BLaER1 treated with 17β-estradiol and CSF1 and Interleukin-3, amounts not matched to agents 10 nM and 100 nM (cell line): ENCODE data around the gene TAF11L14.
"Not testable (repeated sequence)": the region's sequence is repeated elsewhere in the genome, so short reads cannot be mapped to it uniquely, and the experiment has no call there.

Experiments
- H3K27ac ChIP-seq, 11 experiments: shearing (Covaris generic); formaldehyde crosslinking; 2 replicates each; pipeline ENCODE4 v1.8.1; 2022
- H3K27me3 ChIP-seq, 11 experiments: shearing (Covaris generic); formaldehyde crosslinking; 2 replicates each; pipeline ENCODE4 v1.8.1; 2022
- H3K36me3 ChIP-seq, 11 experiments: shearing (Covaris generic); formaldehyde crosslinking; 2 replicates each; pipeline ENCODE4 v1.8.1; 2022
- H3K4me1 ChIP-seq, 10 experiments: shearing (Covaris generic); formaldehyde crosslinking; 2 replicates each; pipeline ENCODE4 v1.8.1; 2022
- H3K4me2 ChIP-seq, 11 experiments: shearing (Covaris generic); formaldehyde crosslinking; 2 replicates each; pipeline ENCODE4 v1.8.1; 2022
- H3K4me3 ChIP-seq, 10 experiments: shearing (Covaris generic); formaldehyde crosslinking; 2 replicates each; pipeline ENCODE4 v1.8.1; 2022
- H3K9ac ChIP-seq, 11 experiments: shearing (Covaris generic); formaldehyde crosslinking; 2 replicates each; pipeline ENCODE4 v1.8.1; 2022
- H3K9me3 ChIP-seq, 11 experiments: shearing (Covaris generic); formaldehyde crosslinking; replicated peaks in 1 of 11; 2 replicates each; pipeline ENCODE4 v1.8.1; 2022
- H4K20me1 ChIP-seq, 11 experiments: shearing (Covaris generic); formaldehyde crosslinking; 2 replicates each; pipeline ENCODE4 v1.8.1; 2022
- Cebpa-rat ChIP-seq, 11 experiments: shearing (Covaris generic); IDR thresholded peaks; 2 replicates each; pipeline ENCODE4 v1.8.1; 2022

Gene TAF11L14

GRCh38 chr5:17619354-17619753 lies 14.9 kb upstream of the TAF11L14 start:
- Histone ChIP-seq H3K27me3 (peaks cover 0 to 4% (median 0%) of the 10 kb centered on the region in 11 experiments; a peak in 4 of 22 replicates), H3K9me3 (peaks cover 0 to 10% (median 0%) of the 10 kb centered on the region in 11 experiments; a peak in 2 of 22 replicates), H3K36me3 (no peaks in the 10 kb centered on the region), H3K4me1 (peaks cover 0 to 16% (median 10%) of the 10 kb centered on the region in 10 experiments; a peak in 14 of 20 replicates), H3K9ac (no peak overlapping the region), H4K20me1 (no peaks in the 10 kb centered on the region), H3K4me3 (no peak overlapping the region), H3K4me2 (peak overlapping the region in 6 of 11 experiments; percentile 36 to 69 (median 56); a peak in 7 of 22 replicates), H3K27ac (no peak overlapping the region)
- no peak for TF ChIP-seq Cebpa-rat (IDR thresholded peaks at IDR 0.05)

GRCh38 chr5:17620627-17621026 lies 13.6 kb upstream of the TAF11L14 start:
- Histone ChIP-seq H3K9ac (no peak overlapping the region), H3K27me3 (peaks cover 0 to 4% (median 0%) of the 10 kb centered on the region in 11 experiments; a peak in 4 of 22 replicates), H3K4me3 (no peak overlapping the region), H3K27ac (no peak overlapping the region), H3K4me2 (peak overlapping the region in 9 of 11 experiments; percentile 31 to 69 (median 53); a peak in 18 of 22 replicates), H3K36me3 (no peaks in the 10 kb centered on the region), H3K9me3 (0 out of 22 replicates have a peak, but pooled peaks cover 0 to 4% (median 0%) of the 10 kb centered on the region in 11 experiments), H4K20me1 (no peaks in the 10 kb centered on the region), H3K4me1 (peaks cover 0 to 16% (median 10%) of the 10 kb centered on the region in 10 experiments; a peak in 14 of 20 replicates)
- no peak for TF ChIP-seq Cebpa-rat (IDR thresholded peaks at IDR 0.05)

GRCh38 chr5:17625686-17626085 lies 8.6 kb upstream of the TAF11L14 start:
- Histone ChIP-seq H3K27me3 (peaks cover 0 to 3% (median 0%) of the 10 kb centered on the region in 11 experiments; a peak in 3 of 22 replicates), H3K4me3 (no peak overlapping the region), H3K4me2 (no peak overlapping the region), H3K36me3 (no peaks in the 10 kb centered on the region), H3K4me1 (peaks cover 0 to 2% (median 1%) of the 10 kb centered on the region in 10 experiments; a peak in 14 of 20 replicates), H3K27ac (no peak overlapping the region), H3K9ac (no peak overlapping the region), H4K20me1 (no peaks in the 10 kb centered on the region), H3K9me3 (0 out of 22 replicates have a peak, but pooled peaks cover 0 to 2% (median 0%) of the 10 kb centered on the region in 11 experiments)
- no peak for TF ChIP-seq Cebpa-rat (IDR thresholded peaks at IDR 0.05)

- H3K27me3 ChIP-seq, H3K9me3 ChIP-seq, H3K27ac ChIP-seq, H3K4me2 ChIP-seq, H3K4me3 ChIP-seq, H3K4me1 ChIP-seq, H3K36me3 ChIP-seq, H3K9ac ChIP-seq, H4K20me1 ChIP-seq: not testable (repeated sequence)
Measured at GRCh38 chr5:17631788-17632187, 2.5 kb upstream of the TAF11L14 start, which contains the start of gene TAF11L13. Gene TAF11L13, plus strand, starts transcription at chr5:17632088.

- H3K4me1 ChIP-seq, H3K4me3 ChIP-seq, H3K27me3 ChIP-seq, H3K9me3 ChIP-seq, H3K4me2 ChIP-seq, H4K20me1 ChIP-seq, H3K9ac ChIP-seq, H3K27ac ChIP-seq, H3K36me3 ChIP-seq: not testable (repeated sequence)
Measured at GRCh38 chr5:17649232-17649631, 15.0 kb downstream of the TAF11L14 start.

GRCh38 chr5:17655201-17655759 lies 21.0 kb downstream of the TAF11L14 start:
- peaks cover 0 to 16% (median 5%) of the 10 kb centered on the region in 11 experiments; a peak in 5 of 22 replicates for H3K9me3 ChIP-seq
- not testable (repeated sequence) for H4K20me1 ChIP-seq, H3K27ac ChIP-seq, H3K4me1 ChIP-seq, H3K9ac ChIP-seq, H3K4me2 ChIP-seq, H3K36me3 ChIP-seq, H3K27me3 ChIP-seq, H3K4me3 ChIP-seq

GRCh38 chr5:17655921-17656320 lies 21.7 kb downstream of the TAF11L14 start:
- no peak overlapping the region for H3K9ac ChIP-seq
- H3K4me1 ChIP-seq, result no peaks in the 10 kb centered on the region
- no peaks in the 10 kb centered on the region for H4K20me1 ChIP-seq
- H3K4me3 ChIP-seq, result no peak overlapping the region
- H3K36me3 ChIP-seq, result no peaks in the 10 kb centered on the region
- H3K9me3 ChIP-seq, result peaks cover 0 to 16% (median 6%) of the 10 kb centered on the region in 11 experiments; a peak in 6 of 22 replicates
- H3K27me3 ChIP-seq, result no peaks in the 10 kb centered on the region
- no peak overlapping the region for H3K4me2 ChIP-seq
- no peak overlapping the region for H3K27ac ChIP-seq
- no peak for TF ChIP-seq Cebpa-rat (IDR thresholded peaks at IDR 0.05)

- Histone ChIP-seq H3K4me2 (peak overlapping the region in 4 of 11 experiments; percentile 2 to 43 (median 14); a peak in 4 of 22 replicates), H3K9ac (no peak overlapping the region), H3K36me3 (no peaks in the 10 kb centered on the region), H3K4me3 (no peak overlapping the region), H3K27ac (no peak overlapping the region), H4K20me1 (no peaks in the 10 kb centered on the region), H3K4me1 (peaks cover 18 to 37% (median 24%) of the 10 kb centered on the region in 10 experiments), H3K27me3 (no peaks in the 10 kb centered on the region), H3K9me3 (peaks cover 0 to 18% (median 0%) of the 10 kb centered on the region in 11 experiments; a peak in 4 of 22 replicates)
- TF ChIP-seq Cebpa-rat (IDR thresholded peaks at IDR 0.05), result no peak
Measured at GRCh38 chr5:17663182-17663581, 28.9 kb downstream of the TAF11L14 start.

- Histone ChIP-seq H3K27ac (no peak overlapping the region; a peak in 1 of 22 replicates), H3K9me3 (peaks cover 8 to 29% (median 14%) of the 10 kb centered on the region in 11 experiments), H4K20me1 (no peaks in the 10 kb centered on the region), H3K4me3 (no peak overlapping the region), H3K9ac (no peak overlapping the region), H3K36me3 (no peaks in the 10 kb centered on the region), H3K4me2 (peak overlapping the region in 10 of 11 experiments; percentile 4 to 63 (median 16); a peak in 8 of 22 replicates), H3K27me3 (no peaks in the 10 kb centered on the region), H3K4me1 (peaks cover 18 to 37% (median 24%) of the 10 kb centered on the region in 10 experiments)
- TF ChIP-seq Cebpa-rat (IDR thresholded peaks at IDR 0.05), result no peak
Measured at GRCh38 chr5:17665836-17666235, 31.6 kb downstream of the TAF11L14 start.
